Kidney capillary endothelial cell (primary cell): ENCODE measurements around the gene GMPPB.
A peak's percentile ranks its signal among the peaks of the same experiment; 100 is the strongest.
"Not testable (repeated sequence)": the region's sequence is repeated elsewhere in the genome, so short reads cannot be mapped to it uniquely, and the experiment has no call there.

Source experiments
- DNase-seq: peaks from one replicate; pipeline ENCODE4 v3.0.0-alpha.2; 2018; ENCODE audit warnings: low spot score

GMPPB gene

GRCh38 chr3:49723628-49724551, at the start of gene GMPPB:
Gene GMPPB (minus strand): TSS chr3:49723951. CDS start chr3:49723726, 225 bp downstream.
- peak; percentile 93 for DNase-seq

DNA sequence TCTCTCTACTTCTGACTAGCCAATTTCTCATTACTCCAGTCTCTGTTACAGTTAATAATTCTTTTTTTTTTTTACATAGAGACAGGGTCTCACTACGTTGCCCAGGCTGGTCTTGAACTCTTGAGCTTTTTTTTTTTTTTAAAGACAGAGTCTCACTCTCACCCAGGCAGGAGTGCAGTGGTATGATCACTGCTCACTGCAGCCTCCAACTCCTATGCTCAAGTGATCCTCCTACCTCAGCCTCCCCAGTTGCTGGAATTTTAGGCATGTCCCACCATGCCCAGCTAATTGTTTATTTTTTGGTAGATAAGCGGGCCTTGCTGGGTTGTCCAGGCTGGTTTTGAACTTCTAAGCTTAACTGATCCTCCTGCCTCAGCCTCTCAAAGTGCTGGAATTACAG, 49.0 kb upstream of the GMPPB start:
- no peak for DNase-seq

DNA sequence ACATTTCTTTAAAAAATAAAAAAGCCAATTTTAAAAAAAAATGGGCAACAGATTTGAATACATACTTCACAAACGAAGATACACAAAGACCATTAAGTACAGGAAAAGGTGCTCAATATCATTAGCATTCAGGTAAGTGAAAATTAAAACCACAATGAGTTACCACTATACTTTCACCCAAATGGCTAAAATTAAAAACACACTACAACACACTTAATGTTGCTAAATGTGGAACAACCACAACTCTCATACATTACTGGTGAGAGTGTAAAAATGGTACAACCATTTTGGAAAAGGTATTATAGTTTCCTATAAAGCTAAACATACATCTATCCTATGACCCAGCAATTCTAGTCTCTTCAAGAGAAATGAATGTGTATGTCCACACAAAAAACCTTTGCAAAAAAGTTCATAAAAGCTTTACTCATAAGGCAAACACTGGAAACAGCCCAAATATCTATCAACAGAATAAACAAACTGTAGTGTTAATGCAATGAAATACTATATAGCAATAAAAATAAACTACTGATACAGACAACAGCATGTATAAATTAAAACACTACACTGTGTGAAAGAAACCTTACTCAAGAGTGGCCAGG, 47.7 kb upstream of the GMPPB start:
- DNase-seq, result no peak

DNA sequence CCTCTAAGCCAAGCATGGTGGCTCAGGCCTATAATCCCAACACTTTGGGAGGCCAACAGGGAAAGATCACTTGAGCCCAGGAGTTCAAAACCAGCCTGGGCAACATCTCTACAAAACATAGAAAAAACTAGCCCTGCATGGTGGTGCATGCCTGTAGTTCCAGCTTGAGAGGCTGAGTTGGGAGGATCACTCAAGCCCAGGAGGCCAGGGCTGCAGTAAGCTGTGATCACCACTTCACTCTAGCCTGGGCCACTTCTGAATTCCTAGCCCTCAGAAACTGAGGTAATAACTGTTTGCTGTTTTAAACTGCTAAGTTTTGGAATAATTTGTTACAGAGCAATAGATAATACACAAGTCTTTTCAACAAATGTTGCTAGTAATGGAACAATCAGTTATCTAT, 46.2 kb upstream of the GMPPB start:
- DNase-seq, result no peak

DNA sequence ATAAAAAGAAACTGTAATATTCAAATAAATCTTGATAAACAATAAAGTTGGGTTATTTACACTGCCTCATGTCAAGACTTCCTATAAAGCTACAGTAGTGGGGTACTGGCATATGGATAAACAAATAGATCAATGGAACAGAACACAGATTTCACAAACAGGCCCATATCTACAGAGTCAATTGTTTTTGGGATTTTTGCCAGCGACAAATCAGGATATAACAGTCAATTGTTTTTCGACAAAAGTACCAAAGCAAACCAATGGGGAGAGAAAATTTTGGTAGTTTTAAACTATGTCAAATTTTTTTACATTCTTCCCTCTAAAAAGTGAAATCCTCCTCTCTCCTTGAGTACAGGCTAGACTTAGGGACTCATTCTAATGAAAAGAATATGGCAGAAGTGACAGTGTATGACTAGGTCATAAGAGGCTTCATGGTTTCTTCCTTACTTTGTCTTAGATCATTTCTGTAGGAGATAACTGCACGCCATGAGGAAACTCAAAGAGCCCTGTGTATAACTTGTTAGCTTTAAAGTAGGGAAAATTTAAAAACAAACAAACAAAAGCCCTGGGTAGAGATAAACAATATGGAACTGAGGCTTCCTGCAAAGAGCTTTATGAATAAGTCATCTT, 45.6 kb upstream of the GMPPB start:
- DNase-seq, result no peak

DNA sequence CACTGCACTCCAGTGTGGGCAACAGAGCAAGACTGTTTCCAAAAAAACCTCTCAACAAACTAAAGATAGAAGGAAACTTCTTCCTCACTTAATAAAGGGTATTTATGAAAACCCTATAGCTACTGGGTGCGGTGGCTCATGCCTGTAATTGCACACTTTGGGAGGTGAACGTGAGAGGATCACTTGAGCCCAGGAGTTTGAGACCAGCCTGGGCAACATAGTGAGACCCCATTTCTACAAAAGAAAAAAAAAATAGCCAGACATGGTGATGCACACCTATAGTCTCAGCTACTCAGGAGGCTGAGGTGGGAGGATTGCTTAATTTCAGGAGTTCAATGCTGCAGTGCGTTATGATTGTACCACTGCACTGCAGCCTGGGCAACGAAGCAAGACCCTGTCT, 40.2 kb upstream of the GMPPB start:
- no peak for DNase-seq

DNA sequence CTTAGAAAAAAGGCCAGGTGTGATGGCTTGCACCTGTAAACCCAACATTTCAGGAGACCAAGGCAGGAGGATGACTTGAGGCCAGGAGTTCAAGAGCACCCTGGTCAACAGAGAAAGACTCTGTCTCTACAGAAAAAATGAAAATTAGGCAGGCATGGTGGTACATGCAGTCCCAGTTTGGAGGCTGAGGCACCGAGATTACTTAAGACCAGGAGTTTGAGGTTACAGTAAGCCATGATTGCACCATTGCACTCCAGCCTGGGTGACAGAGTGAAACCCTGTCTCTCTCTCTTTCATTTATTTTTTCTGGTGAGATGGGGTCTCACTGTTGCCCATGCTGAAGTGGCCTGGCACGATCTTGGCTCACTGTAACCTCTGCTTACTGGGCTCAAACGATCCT, 37.9 kb upstream of the GMPPB start:
- DNase-seq, result no peak

GRCh38 chr3:49759226-49759625, 35.5 kb upstream of the GMPPB start:
- DNase-seq, result no peak

DNA sequence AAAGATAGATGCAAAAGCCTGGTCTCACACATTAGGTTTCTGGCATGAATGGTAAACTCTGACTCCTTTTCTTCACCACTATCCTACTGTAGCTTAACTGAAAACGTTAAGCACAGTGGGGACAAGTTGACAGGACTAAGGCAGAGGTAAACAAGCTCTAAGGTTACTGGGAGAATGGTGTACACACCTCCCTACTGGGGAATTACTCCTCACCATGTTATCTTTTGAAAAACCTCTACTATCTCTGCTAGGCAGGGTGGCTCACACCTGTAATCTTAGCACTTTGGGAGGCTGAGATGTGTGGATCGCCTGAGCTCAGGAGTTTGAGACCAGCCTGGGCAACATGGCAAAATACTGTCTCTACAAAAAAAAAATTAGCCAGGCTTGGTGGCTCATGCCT, 33.4 kb upstream of the GMPPB start:
- no peak for DNase-seq

- no peak for DNase-seq
These were observed 32.3 kb upstream of the GMPPB start for GRCh38 chr3:49756036-49756435.

DNA sequence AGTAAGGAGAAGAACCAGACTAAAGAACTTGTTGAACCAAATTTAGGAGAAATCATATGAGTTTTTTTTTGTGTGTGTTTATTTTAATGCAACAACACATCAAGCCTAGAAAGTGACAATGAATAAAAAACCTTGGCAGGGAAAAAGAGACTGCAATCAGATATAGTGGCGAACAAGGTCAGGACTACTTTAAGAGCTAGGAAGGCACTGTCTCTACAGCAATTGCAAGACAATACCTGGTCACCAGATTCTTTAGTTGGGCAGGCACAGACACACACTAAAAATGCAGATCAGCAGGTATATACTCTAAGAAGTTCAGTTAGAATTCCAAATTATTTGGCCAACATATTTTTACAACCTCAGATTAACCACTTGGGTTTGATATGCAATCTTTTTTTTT, 30.8 kb upstream of the GMPPB start:
- DNase-seq, result no peak

GRCh38 chr3:49751501-49751900, 27.8 kb upstream of the GMPPB start:
- no peak for DNase-seq

GRCh38 chr3:49750056-49750455, 26.3 kb upstream of the GMPPB start:
- DNase-seq, result no peak

- DNase-seq, result not testable (repeated sequence)
These were observed 25.1 kb upstream of the GMPPB start for GRCh38 chr3:49748874-49749273.

- no peak for DNase-seq
These were observed 24.2 kb upstream of the GMPPB start for GRCh38 chr3:49747792-49748480.

GRCh38 chr3:49745986-49746385, 22.2 kb upstream of the GMPPB start:
- DNase-seq, result no peak

DNA sequence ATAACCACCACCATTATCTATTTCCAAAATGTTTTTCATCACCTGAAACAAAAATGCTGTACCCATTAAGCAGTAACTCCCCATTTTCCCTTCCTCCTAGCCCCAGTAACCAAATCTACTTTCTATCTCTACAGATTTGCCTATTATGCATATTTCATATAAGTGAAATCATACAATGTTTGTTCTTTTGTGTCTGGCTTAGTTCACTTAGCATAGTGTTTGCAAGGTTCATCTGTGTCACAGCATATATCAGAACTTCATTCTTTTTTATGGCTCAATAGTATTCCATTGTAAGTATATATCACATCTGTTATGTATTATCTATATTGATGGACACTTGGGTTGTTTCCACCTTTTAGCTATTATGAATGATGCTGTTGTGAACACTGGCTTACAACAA, 16.7 kb upstream of the GMPPB start:
- no peak for DNase-seq

- no peak for DNase-seq
These were observed 14.4 kb upstream of the GMPPB start for GRCh38 chr3:49738067-49738713.

GRCh38 chr3:49734752-49735151, 11.0 kb upstream of the GMPPB start:
- no peak for DNase-seq

DNA sequence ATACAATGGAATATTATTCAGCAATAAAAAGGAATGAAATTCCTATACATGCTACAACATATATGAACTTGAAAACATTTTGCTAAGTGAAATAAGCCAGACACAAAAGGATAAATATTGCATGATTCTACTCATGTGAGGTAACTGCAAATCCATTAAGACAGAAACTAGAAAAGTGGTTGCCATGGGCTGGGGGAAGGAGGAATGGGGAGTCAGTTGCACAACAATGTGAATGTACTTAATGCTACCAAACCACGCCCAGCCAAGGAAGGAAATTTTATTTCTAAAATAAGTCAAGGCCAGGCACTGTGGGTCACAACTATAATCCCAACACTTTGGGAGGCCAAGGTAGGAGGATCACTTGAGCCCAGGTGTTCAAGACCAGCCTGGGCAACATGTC, 9.8 kb upstream of the GMPPB start:
- DNase-seq, result no peak

DNA sequence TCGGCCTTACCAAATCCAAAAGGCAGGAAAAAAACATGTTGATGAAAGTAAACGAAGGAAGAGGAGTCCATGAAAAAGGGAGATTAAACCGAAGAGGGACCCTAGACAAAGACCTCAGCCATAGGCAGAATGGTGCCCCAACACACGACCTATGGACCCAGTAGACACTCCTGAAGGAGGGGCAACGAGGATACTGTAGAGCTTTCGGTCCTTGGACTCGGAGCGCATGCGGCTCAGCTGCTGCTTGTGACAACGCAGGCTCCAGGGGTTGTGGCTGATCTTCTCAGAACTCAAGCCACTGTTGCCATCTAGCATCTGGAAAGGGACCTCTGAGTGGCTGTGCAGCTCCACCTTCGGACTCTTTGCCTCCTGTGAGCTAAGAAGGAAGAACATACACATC, 8.8 kb upstream of the GMPPB start:
- no peak for DNase-seq

DNA sequence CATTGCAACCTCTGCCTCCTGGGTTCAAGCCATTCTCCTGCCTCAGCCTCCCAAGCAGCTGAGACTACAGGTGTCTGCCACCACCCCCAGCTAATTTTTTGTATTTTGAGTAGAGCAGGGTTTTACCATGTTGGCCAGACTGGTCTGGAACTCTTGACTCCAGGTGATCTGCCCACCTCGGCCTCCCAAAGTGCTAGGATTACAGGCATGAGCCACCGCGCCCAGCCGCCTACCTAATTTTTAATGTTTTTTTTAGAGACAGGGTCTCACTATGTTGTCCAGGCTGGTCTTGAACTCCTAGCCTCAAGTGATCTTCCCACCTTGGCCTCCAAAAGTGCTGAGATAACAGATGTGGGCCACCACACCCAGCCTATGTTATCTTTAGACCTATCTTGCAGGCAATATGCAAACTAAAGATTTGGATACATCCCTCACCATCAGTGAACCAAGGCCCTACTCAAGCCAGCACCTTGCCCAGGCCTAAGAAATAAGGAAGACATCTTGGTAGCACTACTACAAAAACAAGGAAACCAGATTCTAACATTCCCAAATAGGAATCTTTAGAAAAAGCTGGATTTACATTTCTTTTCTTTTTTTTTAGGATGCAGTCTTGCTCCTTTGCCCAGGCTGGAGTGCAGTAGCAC, 6.3 kb upstream of the GMPPB start:
- DNase-seq, result no peak
